ENCODE results near the gene UCN3. TPM values are rescaled to one million over a fixed set of nuclear protein-coding genes. Genes with fewer than 3 reads are reported as not detected.

The UCN3 gene
- total and polyA plus RNA-seq, 5 donors = not detected

DNA sequence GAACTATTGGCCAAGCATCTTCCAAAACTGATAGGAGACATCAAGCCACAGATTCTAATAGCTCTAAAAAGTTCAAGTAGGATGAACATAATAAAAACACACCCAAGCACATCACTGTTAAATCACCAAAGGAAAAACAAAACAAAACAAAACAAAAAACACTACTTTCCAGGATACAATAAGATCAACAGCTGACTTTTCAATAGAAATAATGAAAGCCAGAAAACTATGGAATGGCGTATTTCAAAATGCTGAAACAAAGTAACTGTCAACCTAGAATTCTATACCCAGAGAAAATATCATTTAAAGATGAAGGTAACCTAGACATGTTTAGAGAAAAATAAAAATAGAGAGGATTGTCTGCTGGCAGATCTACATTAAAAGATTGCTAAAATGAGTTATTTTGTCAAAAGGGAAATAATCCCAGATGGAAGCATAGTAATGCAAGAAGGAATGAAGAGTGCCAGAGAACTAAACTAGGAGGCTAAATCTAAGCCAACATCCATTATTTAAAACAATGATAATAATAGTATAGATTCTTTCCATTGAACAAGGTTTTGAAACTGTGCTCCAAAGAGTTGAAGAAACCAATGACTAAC is 25.9 kb downstream of the UCN3 start:
- no peaks in the 10 kb centered on the region for H3K9me3 ChIP-seq (ENCODE audit: control insufficient read depth, low read length)

GRCh38 chr10:5391790-5392189 is 27.0 kb downstream of the UCN3 start:
- H3K9me3 ChIP-seq (ENCODE audit: control insufficient read depth, low read length) = no peaks in the 10 kb centered on the region
- 74% methylated on average over 3 of the region's 3 CpGs for WGBS
- intact Hi-C loops (cut with DNase I) = no loop called here
- H3K27ac ChIP-seq (ENCODE audit: low read length) = no peak overlapping the region
- no peak for DNase-seq
- no peaks in the 10 kb centered on the region for H3K27me3 ChIP-seq (ENCODE audit: control insufficient read depth, insufficient read depth)
- ATAC-seq = peak in 1 of 2 donors; percentile 61
- no peak overlapping the region for H3K4me3 ChIP-seq (ENCODE audit: low read length)
- no peaks in the 10 kb centered on the region for H3K4me1 ChIP-seq (ENCODE audit: control insufficient read depth, insufficient read depth, low read length)

More for the DNA sequence above, 25.9 kb downstream of the UCN3 start:
- no peak for ATAC-seq
- intact Hi-C loops (cut with DNase I) = no loop called here
- H3K27ac ChIP-seq (ENCODE audit: low read length) = no peak overlapping the region
- WGBS = 97% methylated on average over 1 of the region's 1 CpG
- DNase-seq = no peak
- no peaks in the 10 kb centered on the region for H3K27me3 ChIP-seq (ENCODE audit: control insufficient read depth, insufficient read depth)
- no peak overlapping the region for H3K4me3 ChIP-seq (ENCODE audit: low read length)
- H3K4me1 ChIP-seq (ENCODE audit: control insufficient read depth, insufficient read depth, low read length) = no peaks in the 10 kb centered on the region

DNA sequence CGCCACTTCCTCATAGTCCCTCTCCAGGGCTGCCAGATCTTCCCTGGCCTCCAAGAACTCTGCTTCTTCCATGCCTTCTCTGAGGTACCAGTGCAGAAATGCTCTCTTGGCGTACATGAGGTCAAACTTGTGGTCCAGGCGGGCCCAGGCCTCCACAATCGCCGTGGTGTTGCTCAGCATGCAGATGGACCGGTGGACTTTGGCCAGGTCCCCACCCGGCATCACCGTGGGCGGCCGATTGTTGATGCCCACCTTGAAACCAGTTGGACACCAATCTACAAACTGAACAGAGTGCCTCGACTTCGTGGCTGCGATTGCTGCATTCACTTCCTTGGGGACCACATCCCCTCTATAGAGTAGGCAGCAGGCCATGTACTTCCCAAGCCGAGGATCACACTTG is 28.8 kb downstream of the UCN3 start:
- H3K4me3 ChIP-seq (ENCODE audit: low read length) = no peak overlapping the region
- H3K27me3 ChIP-seq (ENCODE audit: control insufficient read depth, insufficient read depth) = no peaks in the 10 kb centered on the region
- ATAC-seq (no peak), DNase-seq (no peak)
- no peaks in the 10 kb centered on the region for H3K9me3 ChIP-seq (ENCODE audit: control insufficient read depth, low read length)
- no peaks in the 10 kb centered on the region for H3K4me1 ChIP-seq (ENCODE audit: control insufficient read depth, insufficient read depth, low read length)
- no peak overlapping the region for H3K27ac ChIP-seq (ENCODE audit: low read length)
- intact Hi-C loops (cut with DNase I) = no loop called here
- WGBS = 94% methylated on average over 14 of the region's 14 CpGs

- Histone ChIP-seq H3K27ac (ENCODE audit: low read length) (no peak overlapping the region), H3K4me1 (ENCODE audit: control insufficient read depth, insufficient read depth, low read length) (no peaks in the 10 kb centered on the region), H3K27me3 (ENCODE audit: control insufficient read depth, insufficient read depth) (no peaks in the 10 kb centered on the region), H3K9me3 (ENCODE audit: control insufficient read depth, low read length) (no peaks in the 10 kb centered on the region), H3K4me3 (ENCODE audit: low read length) (no peak overlapping the region)
- ATAC-seq = no peak
- intact Hi-C loops (cut with DNase I) = no loop called here
- 90% methylated on average over 18 of the region's 18 CpGs for WGBS
- DNase-seq = no peak
Measured at GRCh38 chr10:5395168-5395567, 30.4 kb downstream of the UCN3 start.

DNA sequence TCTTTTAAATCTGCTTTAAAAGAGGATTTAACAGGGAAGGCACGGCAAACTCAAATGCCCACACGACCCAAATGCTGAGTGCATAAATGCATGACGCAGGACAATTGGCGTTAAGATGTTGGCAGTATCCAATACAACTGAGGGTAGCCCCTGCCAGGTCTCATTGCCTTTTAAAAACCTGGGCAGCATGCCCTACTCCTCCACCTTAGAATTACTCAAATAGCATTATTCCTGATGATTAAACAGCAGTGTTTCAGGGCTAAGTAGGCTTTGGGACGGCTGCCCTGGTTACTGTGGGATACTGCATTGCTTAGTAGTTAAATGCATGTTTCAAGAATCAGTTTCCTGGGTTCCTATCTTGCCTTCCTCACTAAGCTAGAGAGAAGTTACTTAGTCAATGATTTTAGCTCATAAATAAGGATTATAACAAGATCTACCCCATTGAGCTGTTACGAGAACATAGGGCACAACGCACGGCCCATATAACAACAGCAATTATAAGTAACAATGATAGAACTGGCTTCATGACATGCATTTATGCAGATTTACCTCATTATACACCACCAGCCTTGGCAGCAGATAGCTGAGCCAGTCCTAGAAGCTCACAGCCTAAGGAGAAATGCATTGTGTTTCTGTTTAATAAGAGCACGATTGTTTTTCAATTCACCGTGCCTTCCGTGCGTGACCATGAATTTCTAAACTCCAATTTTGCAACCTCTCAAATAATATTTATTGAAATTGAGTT is 32.0 kb downstream of the UCN3 start:
- no peak overlapping the region for H3K4me3 ChIP-seq (ENCODE audit: low read length)
- DNase-seq = no peak
- H3K27me3 ChIP-seq (ENCODE audit: control insufficient read depth, insufficient read depth) = no peaks in the 10 kb centered on the region
- no peaks in the 10 kb centered on the region for H3K4me1 ChIP-seq (ENCODE audit: control insufficient read depth, insufficient read depth, low read length)
- 92% methylated on average over 12 of the region's 12 CpGs for WGBS
- intact Hi-C loops (cut with DNase I) = no loop called here
- H3K9me3 ChIP-seq (ENCODE audit: control insufficient read depth, low read length) = no peaks in the 10 kb centered on the region
- no peak for ATAC-seq
- H3K27ac ChIP-seq (ENCODE audit: low read length) = no peak overlapping the region

GRCh38 chr10:5399332-5399731 is 34.6 kb downstream of the UCN3 start:
- ATAC-seq = no peak
- H3K27me3 ChIP-seq (ENCODE audit: control insufficient read depth, insufficient read depth) = no peaks in the 10 kb centered on the region
- WGBS = 77% methylated on average over 6 of the region's 6 CpGs

GRCh38 chr10:5400468-5401240 is 35.9 kb downstream of the UCN3 start:
- Histone ChIP-seq H3K27ac (ENCODE audit: low read length) (no peak overlapping the region), H3K9me3 (ENCODE audit: control insufficient read depth, low read length) (no peaks in the 10 kb centered on the region), H3K4me1 (ENCODE audit: control insufficient read depth, insufficient read depth, low read length) (no peaks in the 10 kb centered on the region), H3K4me3 (ENCODE audit: low read length) (no peak overlapping the region), H3K27me3 (ENCODE audit: control insufficient read depth, insufficient read depth) (no peaks in the 10 kb centered on the region)
- DNase-seq = no peak
- intact Hi-C loops (cut with DNase I) = no loop called here
- 77% methylated on average over 9 of the region's 9 CpGs for WGBS
- no peak for ATAC-seq

More at GRCh38 chr10:5399332-5399731, 34.6 kb downstream of the UCN3 start:
- no peak for DNase-seq
- H3K9me3 ChIP-seq (ENCODE audit: control insufficient read depth, low read length) = no peaks in the 10 kb centered on the region
- H3K27ac ChIP-seq (ENCODE audit: low read length) = no peak overlapping the region
- intact Hi-C loops (cut with DNase I) = no loop called here
- no peaks in the 10 kb centered on the region for H3K4me1 ChIP-seq (ENCODE audit: control insufficient read depth, insufficient read depth, low read length)
- H3K4me3 ChIP-seq (ENCODE audit: low read length) = no peak overlapping the region

DNA sequence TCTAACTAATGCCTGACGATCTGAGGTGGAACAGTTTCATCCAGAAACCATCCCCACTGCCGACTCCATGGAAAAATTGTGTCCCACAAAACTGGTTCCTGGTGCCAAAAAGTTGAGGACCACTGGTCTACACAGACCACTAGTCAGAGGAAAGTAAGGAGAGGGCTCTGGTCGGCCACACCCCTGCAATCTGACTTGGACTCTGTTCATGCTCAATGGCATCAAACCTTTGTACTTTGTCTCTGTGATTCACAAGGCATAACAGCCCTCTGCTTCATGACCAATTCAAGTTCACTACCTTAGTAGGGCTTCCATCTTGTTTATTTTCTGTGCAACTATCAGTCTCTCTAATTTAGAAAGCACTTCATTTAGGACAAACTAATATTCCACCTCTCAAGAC is 38.0 kb downstream of the UCN3 start:
- 87% methylated on average over 3 of the region's 3 CpGs for WGBS
- DNase-seq (no peak), ATAC-seq (peak; percentile 53 to 54)
- Histone ChIP-seq H3K27ac (ENCODE audit: low read length) (no peak overlapping the region), H3K4me3 (ENCODE audit: low read length) (no peak overlapping the region), H3K9me3 (ENCODE audit: control insufficient read depth, low read length) (no peaks in the 10 kb centered on the region), H3K4me1 (ENCODE audit: control insufficient read depth, insufficient read depth, low read length) (peaks cover 2% of the 10 kb centered on the region), H3K27me3 (ENCODE audit: control insufficient read depth, insufficient read depth) (no peaks in the 10 kb centered on the region)
- intact Hi-C loops (cut with DNase I) = no loop called here

DNA sequence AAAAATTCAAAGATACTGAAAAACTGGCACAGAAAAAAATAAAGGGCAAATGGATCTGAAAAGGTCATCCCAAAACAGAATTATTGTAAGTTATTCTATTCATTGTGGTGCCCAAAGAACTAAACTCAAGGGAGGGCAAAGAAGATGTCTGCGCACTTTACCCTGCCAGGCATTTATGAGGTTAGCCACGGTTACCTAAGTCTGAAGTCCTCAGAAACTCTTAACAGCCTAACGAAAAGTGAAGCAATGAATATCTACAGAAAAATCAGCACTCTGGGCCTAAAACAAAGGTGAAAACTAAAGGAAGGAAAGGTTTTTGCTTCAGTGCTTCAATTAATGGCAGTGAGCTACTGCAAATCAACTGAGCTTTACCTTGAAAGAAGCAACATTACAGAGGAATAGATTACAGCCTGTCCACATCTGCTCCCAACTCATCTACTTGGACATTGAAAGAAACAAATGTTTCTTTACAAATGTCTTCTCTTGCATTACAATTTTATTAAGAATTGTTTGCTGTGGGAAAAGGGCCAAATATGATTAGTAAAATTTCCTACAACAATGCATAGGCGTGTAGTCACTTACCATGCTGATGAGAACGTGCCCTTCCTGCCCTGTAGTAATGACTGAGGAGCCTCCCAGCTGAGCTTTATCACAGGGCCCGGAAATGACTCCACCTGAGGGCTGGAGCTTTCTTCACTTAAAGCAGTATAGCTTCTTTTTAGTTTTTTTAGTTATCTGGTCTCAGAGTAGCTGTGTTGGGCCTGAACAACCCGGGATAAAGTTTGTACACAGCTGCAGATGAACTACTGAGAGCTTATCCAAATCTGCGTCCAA is 39.7 kb downstream of the UCN3 start, which contains the start of gene TUBAL3:
TUBAL3 (minus strand) TSS at position 621 of the 834 bp plus-strand sequence; CDS start at position 585, 36 bp downstream.
- no peak within 1 kb of the TSS for H3K27ac ChIP-seq (ENCODE audit: low read length)
- ATAC-seq = peak; percentile 70 to 95

GRCh38 chr10:5406918-5407317 is 42.2 kb downstream of the UCN3 start:
- 53% methylated on average over 1 of the region's 1 CpG for WGBS
- no peaks in the 10 kb centered on the region for H3K27me3 ChIP-seq (ENCODE audit: control insufficient read depth, insufficient read depth)
- no peak overlapping the region for H3K27ac ChIP-seq (ENCODE audit: low read length)
- no peaks in the 10 kb centered on the region for H3K9me3 ChIP-seq (ENCODE audit: control insufficient read depth, low read length)
- no peak for DNase-seq
- ATAC-seq = no peak
- no peak overlapping the region for H3K4me3 ChIP-seq (ENCODE audit: low read length)
- intact Hi-C loops (cut with DNase I) = no loop called here
- peaks cover 2% of the 10 kb centered on the region for H3K4me1 ChIP-seq (ENCODE audit: control insufficient read depth, insufficient read depth, low read length)

More for the DNA sequence above, 39.7 kb downstream of the UCN3 start, which contains the start of gene TUBAL3:
- WGBS = 62% methylated on average over 8 of the region's 8 CpGs
- Histone ChIP-seq H3K27me3 (ENCODE audit: control insufficient read depth, insufficient read depth) (no peaks in the 10 kb centered on the region), H3K4me1 (ENCODE audit: control insufficient read depth, insufficient read depth, low read length) (peaks cover 2% of the 10 kb centered on the region), H3K4me3 (ENCODE audit: low read length) (peak within 1 kb of the TSS; percentile 15), H3K9me3 (ENCODE audit: control insufficient read depth, low read length) (no peaks in the 10 kb centered on the region)
- peak in 1 of 3 donors; percentile 35 for DNase-seq
- intact Hi-C loops (cut with DNase I) = no loop called here
